HG03558 (cell line): ENCODE results near the gene CDH13.

Experiments used
- ATAC-seq: cut with Tn5 transposase; IDR thresholded peaks from one replicate; pipeline ENCODE4 v1.9.1; 2021; ENCODE audit warnings: moderate number of reproducible peaks; ENCODE audit not compliant: unreplicated experiment; ENCODE audit errors: extremely low read depth

Gene CDH13

GRCh38 chr16:83130039-83130438 lies 503.3 kb downstream of the CDH13 start:
- no peak for ATAC-seq

DNA sequence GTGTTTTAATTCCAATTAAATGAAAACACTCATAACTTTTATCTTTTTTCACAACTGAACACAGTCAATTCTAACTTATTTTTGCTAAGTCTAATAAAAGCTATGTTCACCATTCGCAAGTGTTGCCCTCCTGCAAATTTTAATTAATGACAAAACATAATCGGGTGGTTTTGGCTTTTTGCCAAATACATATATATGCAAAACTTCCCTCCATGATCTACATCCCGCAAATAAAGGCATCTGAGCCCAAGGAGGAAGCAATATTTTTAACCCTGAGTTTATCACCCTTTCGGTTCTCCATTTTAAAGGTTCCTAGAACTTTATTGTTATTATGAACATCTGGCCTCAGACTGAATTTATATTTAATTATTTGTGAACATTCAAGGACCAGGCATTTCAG lies 507.9 kb downstream of the CDH13 start:
- no peak for ATAC-seq

DNA sequence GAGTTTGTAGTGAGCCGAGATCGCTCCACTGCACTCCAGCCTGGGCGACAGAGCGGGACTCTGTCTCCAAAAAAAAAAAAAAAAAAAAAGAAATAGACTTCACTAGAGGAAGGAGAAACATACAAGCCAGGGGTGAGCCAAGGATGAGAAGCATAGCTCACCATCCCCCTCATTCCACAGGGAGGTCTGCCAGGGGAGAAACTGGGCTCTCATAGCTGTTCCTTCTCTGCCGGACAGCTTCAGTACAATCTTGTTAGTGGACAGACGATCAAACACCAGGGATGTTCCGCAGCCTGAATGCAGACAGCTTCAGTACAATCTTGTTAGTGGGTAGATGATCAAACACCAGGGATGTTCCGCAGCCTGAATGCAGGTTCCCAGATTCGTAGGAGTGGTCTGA lies 509.6 kb downstream of the CDH13 start:
- ATAC-seq = no peak

DNA sequence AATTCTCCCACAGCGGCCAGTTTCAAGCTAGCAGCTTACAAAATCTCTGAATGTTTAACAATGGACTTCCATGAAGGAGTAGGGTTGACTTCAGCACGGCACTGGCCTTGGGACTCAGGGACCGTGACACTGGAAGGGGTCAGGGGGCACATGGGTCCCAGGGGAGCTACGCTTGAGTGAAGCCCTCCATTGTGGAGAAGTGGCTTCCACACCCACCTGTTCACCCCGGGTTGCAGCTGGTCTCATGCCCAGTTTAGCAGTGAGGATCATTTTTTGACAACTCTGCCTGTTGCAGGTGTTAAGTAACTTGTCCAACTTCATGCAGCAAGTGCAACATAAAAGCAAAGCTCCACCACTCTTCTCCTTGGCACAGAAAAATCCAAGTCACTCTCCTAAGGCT lies 510.2 kb downstream of the CDH13 start:
- ATAC-seq = no peak

DNA sequence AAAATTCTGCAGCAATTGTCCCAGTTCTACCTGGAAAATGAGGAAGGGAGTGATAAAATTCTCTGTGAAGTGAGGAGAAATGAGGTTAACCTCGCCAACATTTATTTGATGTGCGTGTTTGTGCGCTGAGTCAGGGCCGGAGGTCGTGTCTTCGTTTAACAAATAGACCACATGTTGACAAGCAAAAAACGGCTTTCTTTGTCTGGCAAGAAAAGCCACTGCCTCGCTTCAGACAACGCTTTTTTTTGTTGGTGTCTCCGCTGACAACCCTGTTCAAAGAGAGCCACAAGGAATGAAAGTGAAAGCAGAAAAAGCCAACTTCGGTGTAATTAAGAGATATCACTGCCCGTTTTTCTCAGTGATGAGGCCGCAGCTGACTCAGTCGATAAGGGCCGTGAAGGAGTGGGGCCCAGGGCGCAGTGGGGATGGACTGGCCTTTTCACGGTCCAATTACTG lies 510.6 kb downstream of the CDH13 start:
- no peak for ATAC-seq

DNA sequence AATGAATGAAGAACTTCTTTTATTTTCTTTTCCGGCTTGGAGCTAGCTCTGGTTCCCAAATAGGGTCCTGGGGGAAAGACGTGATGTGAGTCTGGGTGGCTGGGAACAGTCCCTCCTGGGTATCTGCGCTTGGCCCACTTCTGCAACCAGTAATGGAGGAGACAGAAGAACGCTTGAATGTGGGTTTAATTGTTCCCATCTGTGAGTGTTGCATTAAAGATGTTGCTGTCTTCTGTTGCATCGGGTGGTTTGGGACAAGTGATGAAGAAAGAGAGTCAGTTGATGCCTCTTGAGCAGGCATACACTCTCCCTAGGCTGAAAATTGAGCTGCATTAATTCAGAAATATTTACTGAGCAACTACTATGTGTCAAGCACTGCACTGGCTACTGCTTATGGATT lies 511.1 kb downstream of the CDH13 start:
- ATAC-seq = no peak

- no peak for ATAC-seq
Observed at GRCh38 chr16:83138512-83138911, 511.7 kb downstream of the CDH13 start.

GRCh38 chr16:83138976-83139690 lies 512.4 kb downstream of the CDH13 start:
- ATAC-seq = no peak

DNA sequence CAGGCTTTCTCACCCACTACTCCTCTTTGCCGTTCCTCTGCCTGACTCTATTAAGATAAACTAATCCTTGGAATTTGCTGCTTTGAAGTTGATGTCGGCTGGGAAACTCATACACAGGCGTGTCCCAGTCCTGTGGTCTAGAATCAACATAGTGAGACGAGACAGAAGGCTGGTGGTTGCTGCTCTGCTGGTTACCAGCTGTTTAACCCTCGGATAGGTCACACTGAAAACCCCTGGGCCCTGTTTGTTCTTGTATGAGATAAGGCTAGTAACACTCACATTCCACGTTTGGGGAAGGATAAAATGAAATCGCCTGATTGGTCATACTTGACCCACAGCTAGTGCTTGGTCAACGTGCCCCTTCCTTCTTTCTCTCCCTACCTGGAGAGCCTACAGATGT lies 517.0 kb downstream of the CDH13 start:
- ATAC-seq = no peak

DNA sequence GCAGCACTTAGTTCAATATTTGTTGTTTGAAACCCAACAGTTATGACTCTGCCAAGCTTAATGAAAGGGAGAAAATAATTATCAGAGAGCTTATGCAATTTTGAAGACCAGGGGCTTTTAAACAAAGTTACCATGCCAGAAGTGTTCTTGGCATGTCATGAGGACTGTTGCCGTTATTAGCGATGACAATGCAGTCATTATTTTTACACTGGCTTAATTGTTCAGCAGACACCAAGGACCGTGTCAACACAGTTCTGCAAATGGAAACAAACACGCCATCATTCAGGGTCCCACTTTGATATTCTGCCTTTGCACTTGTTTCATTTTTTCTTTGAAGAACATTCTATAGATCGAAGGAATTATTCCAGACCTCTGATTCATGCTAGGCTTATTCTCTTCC lies 518.5 kb downstream of the CDH13 start:
- ATAC-seq = no peak

- no peak for ATAC-seq
Observed at GRCh38 chr16:83147244-83147643, 520.5 kb downstream of the CDH13 start.

DNA sequence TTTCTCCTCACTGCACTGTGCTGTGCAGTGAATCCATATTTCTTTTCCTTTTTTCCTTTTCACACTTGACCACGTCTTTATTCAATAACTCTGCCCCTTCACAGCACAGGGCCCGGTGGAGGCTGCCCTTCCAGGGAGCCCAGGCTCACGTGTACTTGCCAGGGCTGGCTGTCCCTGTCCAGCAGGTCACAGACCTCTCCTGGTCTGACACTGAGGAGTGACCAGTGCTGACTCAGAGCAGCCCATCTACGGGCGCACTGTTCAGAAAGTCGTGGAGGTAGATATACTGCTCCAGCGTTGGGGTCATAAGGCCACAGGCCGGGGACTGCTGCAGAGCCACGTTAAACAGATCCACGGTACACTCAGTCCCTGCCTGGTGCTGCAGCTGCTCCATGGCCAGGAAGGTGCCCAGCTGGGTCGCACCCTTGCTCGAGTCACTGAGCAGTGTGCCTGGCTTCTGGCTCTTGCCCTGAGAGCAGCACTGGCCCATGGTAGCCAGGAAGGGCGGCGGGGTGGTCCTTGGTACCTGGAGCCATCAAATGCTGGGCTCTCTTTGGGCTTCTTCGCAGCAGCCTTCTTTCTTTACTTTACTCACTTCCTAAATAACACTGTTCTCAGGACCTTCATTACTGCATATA lies 531.7 kb downstream of the CDH13 start:
- ATAC-seq = no peak

DNA sequence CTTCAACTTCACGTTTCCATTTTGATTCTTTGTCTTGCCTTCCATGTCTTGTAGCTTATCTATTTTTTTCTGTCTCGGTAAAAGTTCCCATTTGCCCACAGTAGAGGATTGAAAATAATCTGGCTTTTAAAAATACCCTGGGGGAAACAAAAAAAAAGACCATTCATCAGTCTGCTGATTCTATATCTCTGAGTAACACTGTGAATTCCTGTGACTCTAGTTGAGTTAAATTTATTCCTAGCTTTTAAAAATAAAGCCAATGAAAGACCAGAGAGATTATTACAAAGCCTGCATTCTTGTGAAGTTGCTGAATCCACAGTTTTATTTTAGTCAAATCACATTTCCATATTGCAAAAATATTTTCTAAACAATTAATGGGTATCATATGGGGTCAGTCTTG lies 532.3 kb downstream of the CDH13 start:
- no peak for ATAC-seq

DNA sequence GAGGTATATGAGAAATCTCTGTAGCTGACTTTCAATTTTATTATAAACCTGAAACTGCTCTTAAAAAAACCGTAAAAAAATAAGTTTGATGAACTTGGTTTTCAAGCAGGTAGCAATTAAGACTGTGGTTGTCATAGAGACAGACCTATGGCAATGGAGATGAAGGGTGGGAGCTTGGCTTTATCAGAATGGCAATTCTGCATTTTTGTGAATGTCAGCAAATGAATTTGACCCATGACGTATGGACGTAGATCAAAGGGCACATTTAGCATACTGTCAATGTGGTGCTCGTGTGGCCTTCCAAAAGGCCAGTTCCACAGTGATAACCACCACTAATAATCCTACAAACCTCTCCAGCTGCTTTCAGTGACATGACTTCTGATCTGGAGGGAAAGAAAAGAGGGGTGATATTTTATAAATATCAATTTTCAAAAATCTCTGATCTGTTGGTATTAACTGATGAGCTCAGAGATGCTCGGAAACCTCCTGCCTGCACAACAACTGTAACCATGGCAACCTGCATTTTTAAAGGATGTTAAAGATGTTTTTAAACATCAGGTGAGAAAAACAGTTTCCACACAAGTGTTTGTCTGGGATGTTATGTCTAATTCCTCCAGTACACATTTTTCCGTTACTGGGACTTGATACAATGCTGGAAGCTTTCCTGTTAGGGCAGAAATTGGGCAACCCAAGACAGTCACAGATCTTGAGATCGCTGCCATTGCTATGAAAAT lies 533.7 kb downstream of the CDH13 start:
- no peak for ATAC-seq

DNA sequence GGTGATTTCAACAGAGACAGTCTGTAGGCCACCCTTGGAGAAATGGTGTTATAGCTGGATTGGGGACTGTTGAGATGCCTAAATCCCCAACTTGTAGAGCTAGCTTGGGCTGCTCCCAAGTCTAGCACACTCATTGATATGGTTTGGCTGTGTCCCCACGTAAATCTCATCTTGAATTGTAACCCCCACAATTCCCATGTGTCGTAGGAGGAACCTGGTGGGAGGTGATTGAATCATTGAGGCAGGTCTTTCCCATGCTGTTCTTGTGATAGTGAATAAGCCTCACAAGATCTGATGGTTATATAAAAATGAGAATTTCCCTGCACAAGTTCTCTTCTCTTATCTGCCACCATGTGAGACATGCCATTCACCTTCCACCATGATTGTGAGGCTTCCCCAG lies 536.0 kb downstream of the CDH13 start:
- no peak for ATAC-seq

GRCh38 chr16:83164816-83165215 lies 538.0 kb downstream of the CDH13 start:
- no peak for ATAC-seq

DNA sequence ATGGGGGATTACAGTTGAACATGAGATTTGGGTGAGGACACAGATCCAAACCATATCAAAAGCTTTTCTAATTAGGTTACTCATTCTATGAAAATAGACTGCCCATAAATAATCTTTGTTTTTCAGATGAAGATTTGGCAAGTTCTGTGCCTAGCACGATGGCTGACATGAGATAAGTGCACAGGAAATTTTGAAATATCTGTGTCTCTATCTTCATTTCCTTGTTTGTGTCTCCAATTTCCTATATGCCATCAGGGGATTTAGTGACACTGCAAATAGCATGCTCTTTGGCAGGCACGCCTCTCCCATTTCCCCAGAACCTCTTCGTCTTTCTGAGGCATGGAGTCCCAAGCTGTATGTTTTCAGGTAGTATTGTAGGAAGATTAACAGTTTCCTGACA lies 544.6 kb downstream of the CDH13 start:
- no peak for ATAC-seq

DNA sequence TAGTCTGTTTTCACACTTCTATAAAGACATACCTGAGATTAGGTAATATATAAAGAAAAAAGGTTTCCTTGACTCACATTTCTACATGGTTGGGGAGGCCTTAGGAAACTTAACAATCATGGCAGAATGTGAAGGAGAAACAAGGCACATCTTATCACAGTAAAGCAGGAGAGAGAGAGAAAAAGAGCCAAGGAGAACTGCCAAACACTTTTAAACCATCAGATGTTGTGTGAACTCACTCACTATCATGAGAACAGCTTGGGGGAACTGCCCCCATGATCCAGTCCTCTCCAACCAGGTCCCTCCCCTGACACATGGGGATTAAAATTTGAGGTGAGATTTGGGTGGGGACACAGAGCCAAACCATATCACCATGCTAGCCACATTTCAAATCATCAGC lies 547.9 kb downstream of the CDH13 start:
- ATAC-seq = no peak

GRCh38 chr16:83176802-83177201 lies 550.0 kb downstream of the CDH13 start:
- no peak for ATAC-seq

- ATAC-seq = no peak
Observed at GRCh38 chr16:83185902-83186301, 559.1 kb downstream of the CDH13 start.

- ATAC-seq = no peak
Observed at GRCh38 chr16:83187405-83187804, 560.6 kb downstream of the CDH13 start.
